GM18508 (cell line): ENCODE results near the gene CERS2.

ENCODE experiments used
- ATAC-seq: cut with Tn5 transposase; IDR thresholded peaks from one replicate; pipeline ENCODE4 v1.9.1; 2021; ENCODE audit warnings: moderate number of reproducible peaks; ENCODE audit not compliant: insufficient read depth, unreplicated experiment

Gene CERS2

DNA sequence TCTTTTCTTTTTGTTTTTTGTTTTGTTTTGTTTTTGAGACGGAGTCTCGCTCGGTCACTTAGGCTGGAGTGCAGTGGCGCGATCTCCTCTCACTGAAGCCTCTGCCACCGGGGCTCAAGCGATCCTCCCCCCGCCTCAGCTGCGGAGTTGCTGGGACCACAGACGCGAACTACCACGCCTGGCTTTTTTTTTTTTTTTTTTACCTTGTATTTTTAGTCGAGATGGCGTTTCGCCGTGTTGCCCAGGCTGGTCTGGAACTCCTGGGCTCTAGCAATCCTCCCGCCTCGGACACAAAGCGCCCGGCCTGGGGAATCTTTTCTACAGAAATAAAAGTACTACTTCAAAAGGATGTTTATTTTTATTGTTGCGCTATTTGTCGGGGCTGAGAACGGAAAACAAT lies 49.6 kb downstream of the CERS2 start:
- no peak for ATAC-seq

DNA sequence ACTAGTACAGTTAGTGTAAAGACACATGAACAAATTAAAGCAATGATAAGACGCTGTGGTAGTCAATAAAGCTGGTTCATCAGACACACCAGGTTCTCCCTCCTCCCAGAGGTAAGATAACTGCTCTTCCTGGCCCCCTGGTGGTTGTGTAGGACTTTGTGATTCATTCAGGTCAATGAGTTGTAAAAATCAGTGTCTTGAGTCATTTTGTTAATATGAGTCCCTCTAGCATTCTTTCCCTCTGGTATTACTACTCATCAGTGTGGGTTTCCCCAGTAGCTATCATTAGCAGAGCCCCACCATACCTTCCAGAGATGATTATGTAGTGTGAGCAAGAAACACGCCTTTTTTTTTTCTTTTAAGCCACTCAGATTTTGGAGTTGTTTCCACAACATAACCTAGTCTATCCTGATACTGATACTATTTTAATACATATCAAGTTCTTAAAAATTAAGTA lies 52.1 kb downstream of the CERS2 start:
- peak; percentile 62 for ATAC-seq

DNA sequence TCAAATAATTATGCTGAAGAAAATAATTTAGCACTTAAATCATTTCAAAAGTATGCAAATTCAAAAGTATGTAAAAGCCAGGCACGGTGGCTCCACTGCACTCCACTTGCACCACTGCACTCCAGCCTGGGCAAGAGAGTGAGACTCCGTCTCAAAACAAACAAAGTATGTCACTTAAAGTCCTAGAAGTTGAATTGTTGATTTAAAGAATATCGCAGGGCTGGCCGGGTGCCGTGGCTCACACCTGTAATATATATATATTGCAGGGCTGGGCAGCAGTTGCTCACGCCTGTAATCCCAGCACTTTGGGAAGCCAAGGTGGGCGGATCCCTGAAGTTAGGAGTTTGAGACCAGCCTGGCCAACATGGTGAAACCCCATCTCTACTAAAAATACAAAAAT lies 57.2 kb downstream of the CERS2 start:
- no peak for ATAC-seq
